LNCaP clone FGC (cell line): ENCODE results near the gene ODAD4.

Experiments used
- DNase-seq: peaks from one replicate; pipeline ENCODE4 v3.0.0-alpha.2; 2011; ENCODE audit warnings: low read depth
- H3K4me3 ChIP-seq: 2 replicates; pipeline ENCODE4 v1.5.1; 2011; ENCODE audit warnings: mild to moderate bottlenecking, low read depth, low read length, control low read depth
- TF ChIP-seq, protein P1 (sequence below): IDR thresholded peaks from 2 replicates; pipeline ENCODE4 v1.5.1; 2012; ENCODE audit warnings: mild to moderate bottlenecking; ENCODE audit not compliant: control insufficient read depth, insufficient read depth; ENCODE audit errors: extremely low read depth

The ODAD4 gene

DNA sequence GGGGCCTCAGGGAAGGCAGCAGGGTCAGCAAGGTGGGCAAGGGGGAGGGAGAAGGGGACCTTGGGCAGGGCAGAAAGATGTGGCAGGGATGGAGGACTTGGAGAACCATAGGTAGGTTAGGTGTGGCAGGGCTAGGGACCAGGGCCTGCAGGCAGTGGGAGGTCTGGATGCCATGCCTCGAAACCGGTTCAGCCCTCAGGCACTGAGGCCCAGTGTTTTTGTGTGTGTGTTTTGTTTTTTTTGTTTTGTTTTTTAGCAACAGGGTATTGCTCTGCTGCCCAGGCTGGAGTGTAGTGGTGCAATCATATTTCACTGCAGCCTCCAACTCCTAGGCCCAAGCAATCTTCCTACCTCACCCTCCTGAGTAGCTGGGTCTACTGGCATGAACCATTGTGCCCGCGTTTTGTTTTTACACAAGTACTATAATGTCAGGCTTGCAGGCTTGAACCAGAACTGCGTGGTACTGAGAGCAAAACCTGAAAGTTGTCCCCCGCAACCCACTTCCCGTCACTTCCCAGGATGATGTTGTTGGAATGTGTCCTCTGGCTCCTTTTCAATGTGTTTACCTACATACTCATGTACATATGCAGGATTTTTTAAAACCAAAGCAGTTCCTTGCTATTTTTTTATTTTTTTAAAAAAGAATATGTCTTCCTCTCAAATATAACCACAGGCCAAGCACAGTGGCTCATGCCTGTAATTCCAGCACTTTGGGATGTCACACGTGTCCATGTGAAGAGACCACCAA is 12.4 kb downstream of the ODAD4 start:
- no peak for DNase-seq
- H3K4me3 ChIP-seq = no peak overlapping the region
- TF ChIP-seq, protein P1, sequence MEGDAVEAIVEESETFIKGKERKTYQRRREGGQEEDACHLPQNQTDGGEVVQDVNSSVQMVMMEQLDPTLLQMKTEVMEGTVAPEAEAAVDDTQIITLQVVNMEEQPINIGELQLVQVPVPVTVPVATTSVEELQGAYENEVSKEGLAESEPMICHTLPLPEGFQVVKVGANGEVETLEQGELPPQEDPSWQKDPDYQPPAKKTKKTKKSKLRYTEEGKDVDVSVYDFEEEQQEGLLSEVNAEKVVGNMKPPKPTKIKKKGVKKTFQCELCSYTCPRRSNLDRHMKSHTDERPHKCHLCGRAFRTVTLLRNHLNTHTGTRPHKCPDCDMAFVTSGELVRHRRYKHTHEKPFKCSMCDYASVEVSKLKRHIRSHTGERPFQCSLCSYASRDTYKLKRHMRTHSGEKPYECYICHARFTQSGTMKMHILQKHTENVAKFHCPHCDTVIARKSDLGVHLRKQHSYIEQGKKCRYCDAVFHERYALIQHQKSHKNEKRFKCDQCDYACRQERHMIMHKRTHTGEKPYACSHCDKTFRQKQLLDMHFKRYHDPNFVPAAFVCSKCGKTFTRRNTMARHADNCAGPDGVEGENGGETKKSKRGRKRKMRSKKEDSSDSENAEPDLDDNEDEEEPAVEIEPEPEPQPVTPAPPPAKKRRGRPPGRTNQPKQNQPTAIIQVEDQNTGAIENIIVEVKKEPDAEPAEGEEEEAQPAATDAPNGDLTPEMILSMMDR = no peak

DNA sequence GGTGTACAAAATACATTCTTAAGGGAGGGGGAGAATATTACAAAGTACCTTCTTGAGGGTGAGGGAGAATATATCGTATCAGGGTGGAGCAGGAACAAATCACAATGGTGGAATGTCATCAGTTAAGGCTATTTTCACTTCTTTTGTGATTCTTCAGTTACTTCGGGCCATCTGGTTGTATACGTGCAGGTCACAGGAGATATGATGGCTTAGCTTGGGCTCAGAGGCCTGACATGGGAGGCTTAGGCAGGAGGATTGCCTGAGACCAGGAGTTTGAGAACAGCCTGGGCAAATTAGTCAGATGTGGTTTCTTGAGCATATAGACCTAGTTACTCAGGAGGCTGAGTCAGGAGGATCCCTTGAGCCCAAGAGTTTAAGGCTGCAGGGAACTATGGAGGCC is 13.1 kb downstream of the ODAD4 start:
- no peak overlapping the region for H3K4me3 ChIP-seq
- DNase-seq = no peak
- TF ChIP-seq, protein P1 = no peak

DNA sequence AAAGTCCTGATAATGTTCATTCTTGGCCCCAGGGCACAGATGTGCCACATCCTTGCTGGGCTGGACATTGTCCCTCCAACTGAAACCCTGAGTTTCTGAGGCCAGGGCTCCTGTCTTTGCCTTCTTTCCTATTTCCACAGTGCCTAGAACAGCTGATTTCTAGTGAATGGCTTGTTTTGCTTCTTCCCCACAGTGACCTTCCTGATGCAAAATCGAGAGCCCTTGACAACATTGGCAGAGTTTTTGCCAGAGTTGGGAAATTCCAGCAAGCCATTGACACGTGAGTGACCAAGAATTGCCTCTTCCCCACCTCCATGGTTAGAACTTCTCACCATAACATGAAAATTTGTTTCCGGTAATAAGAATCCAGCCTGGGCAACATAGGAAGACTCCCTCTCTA is 14.5 kb downstream of the ODAD4 start:
- no peak overlapping the region for H3K4me3 ChIP-seq
- TF ChIP-seq, protein P1 = no peak
- no peak for DNase-seq

- DNase-seq = no peak
- H3K4me3 ChIP-seq = no peak overlapping the region
- TF ChIP-seq, protein P1 = no peak
Observed at GRCh38 chr17:41948762-41949460, 18.5 kb downstream of the ODAD4 start.

- H3K4me3 ChIP-seq = no peak overlapping the region
- TF ChIP-seq, protein P1 = no peak
- DNase-seq = no peak
Observed at GRCh38 chr17:41956522-41956921, 26.1 kb downstream of the ODAD4 start.

- no peak for DNase-seq
- H3K4me3 ChIP-seq = no peak overlapping the region
- TF ChIP-seq, protein P1 = no peak
Observed at GRCh38 chr17:41957031-41957868, 26.8 kb downstream of the ODAD4 start.
